Fibroblast of skin of back (primary cell): Measurements from ENCODE around the gene HNRNPC.
"Not testable (repeated sequence)": the region's sequence is repeated elsewhere in the genome, so short reads cannot be mapped to it uniquely, and the experiment has no call there.

Experiments used
- DNase-seq: peaks from one replicate; pipeline ENCODE4 v3.0.0-alpha.2; 2013

HNRNPC gene

DNA sequence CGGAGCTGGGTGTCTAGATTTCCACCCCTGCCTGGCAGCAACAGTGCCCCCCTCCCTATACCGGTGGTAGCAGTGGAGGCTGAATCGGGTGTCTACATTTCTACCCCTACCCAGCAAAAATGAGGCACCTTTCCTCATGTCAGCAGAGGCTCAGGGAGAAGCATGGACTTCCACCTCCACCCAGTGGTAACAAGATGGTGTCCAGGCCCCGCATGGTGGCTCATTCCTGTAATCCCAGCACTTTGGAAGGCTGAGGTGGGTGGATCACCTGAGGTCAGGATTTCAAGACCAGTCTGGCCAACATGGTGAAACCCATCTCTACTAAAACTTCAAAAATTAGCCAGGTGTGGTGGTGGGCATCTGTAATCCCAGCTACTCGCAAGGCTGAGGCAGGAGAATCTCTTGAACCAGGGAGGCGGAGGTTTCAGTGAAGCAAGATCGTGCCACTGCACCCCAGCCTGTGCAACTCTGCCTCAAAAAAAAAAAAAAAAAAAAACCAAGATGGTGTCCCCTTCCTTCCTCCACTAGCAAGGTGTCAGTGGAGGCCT, 77.9 kb downstream of the HNRNPC start:
- DNase-seq = no peak

DNA sequence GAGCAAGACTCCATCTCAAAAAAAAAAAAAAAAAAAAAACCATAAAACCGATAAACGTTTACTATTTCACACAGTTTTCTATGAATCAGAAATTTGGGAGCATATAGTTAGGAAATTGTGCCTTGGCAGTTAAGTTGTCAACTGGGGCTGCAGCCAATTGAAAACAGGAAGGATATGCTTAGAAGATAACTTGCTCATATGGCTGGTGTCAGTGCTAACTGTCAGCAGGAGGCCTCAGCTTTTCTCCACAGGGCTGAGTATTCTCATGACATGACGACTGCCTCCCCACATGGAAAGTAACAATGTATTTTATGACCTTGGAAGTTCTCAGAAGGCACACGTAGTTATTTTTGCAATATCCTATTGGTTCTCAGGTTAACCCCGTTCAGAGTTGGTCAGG, 83.8 kb downstream of the HNRNPC start:
- no peak for DNase-seq

DNA sequence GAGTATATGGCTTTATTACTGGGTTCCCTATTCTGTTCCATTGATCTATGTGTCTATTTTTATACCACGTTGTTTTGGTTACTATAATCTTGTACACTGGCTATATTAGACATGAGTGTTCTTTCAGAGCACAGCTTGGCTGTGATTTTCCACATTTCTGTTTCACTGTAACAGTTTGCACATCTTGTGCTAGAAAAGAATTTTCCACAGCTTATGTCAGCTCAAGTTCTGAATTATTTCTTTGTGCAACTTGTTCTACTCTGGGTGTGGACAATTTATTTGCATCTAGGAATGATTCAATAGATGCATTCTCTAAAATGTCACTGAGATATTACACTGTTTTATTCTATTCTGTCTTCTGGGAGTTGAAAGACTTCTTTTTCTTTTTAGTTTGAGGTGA, 85.0 kb downstream of the HNRNPC start:
- DNase-seq = no peak

DNA sequence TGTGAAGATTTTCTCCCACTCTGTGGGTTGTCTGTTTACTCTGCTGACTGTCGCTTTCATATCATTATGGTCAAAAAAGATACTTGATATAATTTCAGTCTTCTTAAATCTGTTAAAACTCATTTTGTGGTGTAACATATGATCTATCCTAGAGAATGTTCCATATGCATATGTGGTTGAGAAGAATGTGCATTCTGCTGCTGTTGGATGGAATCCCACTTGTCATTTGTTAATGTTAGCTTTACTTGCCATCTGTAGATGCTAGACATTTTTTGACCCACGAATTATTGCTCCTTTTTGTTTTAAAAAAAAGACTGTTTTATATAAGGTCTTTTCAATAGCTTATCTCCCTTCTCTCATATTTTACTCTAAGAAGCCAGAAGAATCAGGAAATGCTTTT, 87.1 kb downstream of the HNRNPC start:
- no peak for DNase-seq

DNA sequence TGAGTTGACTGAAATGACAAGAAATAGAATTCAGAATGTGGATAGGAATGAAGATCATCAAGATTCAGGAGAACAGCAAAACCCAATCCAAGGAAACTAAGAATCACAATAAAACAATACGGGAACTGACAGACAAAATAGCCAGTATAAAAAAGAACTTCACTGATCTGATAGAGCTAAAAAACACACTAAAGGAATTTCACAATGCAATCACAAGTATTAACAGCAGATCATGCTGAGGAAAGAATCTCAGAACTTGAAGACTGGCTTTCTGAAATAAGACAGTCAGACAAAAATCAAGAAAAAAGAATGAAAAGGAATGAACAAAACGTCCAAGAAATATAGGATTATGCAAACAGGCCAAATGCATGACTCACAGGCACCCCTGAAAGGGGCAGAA, 98.1 kb downstream of the HNRNPC start:
- no peak for DNase-seq

DNA sequence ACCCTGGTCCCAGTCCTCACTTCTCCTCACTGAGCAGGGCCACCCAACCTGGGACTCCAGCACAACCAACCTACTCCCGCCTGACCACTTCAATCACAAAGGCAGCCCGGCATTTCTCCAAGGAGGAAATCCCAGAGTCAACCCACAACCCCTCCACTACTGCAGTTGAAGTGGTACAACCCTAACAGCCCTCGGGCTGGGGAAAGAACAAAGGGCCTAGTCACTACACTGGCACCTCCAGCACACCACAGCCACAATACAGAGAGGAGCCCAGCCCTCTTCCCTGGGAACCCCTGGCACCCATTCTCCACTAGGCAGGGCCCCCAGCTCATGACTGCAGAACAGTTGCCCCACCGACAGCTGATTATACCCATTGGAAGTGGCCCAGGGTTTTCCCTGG, 99.7 kb downstream of the HNRNPC start:
- DNase-seq = no peak

DNA sequence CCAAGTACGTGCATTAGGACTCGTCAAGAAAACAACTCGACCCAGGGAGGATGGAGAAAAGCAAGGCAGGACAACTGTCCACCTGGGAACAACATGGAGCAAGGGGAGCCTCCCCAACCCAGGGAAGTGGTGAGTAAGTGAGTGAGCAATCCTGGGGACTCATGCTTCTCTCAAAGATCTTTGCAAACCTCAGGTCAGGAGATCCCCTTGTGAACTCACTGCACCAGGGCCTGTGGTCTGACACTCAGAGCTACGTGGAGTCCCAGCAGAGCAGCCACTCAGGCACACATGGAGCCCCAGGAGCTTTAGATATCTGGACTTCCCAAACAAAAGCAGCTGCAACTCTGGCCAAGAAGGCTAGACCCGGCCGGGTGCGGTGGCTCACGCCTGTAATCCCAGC, 101.2 kb downstream of the HNRNPC start:
- DNase-seq = no peak

DNA sequence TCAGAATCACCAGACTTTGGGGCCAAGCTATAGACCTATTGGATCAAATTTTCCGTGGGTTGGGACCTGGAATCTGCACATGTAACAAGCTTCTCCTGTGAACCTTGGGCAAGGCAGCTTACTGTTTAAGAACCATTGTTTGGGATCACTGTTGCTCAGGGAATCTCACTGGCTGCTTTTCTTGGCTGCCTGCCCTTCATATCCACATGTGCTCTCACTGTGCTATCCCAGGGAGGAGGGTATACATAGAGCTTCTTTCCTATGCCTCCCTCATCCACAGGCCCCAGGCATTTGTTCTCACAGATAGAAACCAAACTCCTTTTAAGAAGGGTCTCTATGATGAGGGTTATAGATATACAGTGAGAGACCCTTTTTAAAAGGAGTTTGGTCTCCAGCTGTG, 103.6 kb downstream of the HNRNPC start:
- DNase-seq = not testable (repeated sequence)

DNA sequence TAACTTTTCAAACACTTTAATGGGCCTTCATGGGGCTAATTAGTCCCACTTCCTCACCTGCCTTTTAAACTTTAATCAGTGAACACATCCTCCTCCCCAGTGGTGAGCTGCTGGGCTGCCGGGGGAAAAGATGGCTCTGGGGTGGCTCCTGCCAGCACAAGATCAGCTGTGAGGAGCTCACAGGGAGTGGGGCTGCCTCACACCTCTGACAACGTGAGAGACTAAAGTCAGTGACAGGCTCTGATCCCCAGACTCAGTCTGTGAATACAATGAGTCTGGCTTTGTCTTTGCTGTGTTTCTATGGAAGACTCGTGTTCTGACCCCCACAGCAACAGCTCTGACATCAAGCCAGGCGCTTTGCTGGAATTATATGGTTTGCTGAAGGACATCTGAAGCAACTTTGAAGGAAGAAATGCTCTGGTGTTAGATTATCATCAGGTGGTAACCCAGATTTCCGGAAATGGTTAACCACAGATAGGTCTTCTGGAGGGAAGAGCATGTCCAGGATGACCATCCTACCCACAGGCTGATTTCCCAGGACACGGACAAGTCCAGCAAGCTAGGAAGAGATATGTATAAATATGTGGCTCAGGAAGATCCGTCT, 104.1 kb downstream of the HNRNPC start:
- not testable (repeated sequence) for DNase-seq

DNA sequence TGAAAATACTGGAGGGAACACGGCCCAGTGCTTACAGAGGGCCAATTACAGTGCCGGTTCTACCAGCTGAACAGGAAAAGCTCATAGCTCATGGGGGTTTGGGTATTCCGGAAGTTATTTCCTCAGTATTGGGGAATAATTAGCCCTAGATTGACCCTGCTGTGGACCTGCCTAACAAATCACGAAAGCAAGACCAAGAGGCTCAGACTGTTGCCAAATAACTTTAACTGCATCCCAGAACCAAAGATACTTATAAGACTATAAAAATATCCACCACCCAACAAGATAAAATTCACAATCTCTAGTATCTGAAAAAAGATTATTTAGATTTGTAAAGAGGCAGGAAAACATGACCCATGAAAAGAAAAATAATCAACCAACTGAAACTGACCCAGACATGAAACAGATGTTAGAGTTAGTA, 105.4 kb downstream of the HNRNPC start:
- DNase-seq = no peak

DNA sequence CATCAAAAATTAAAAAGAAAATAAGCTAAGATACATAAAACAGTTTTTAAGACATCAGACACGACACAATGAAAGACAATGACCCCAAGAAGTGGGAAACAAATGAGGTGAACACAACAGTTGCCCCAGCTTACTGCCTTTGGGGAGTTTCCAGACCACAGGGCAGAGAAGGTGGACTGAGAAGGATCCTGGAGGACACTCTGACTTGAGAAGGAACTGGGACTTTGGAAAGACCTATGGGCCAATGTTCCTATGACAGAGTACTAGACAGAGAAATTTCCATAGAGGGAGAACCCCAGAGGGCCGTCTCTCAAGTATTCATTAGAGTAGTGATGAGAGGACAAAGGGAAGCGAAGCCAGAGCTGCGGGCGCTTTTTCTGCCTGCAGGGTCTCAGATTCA, 107.2 kb downstream of the HNRNPC start:
- no peak for DNase-seq

DNA sequence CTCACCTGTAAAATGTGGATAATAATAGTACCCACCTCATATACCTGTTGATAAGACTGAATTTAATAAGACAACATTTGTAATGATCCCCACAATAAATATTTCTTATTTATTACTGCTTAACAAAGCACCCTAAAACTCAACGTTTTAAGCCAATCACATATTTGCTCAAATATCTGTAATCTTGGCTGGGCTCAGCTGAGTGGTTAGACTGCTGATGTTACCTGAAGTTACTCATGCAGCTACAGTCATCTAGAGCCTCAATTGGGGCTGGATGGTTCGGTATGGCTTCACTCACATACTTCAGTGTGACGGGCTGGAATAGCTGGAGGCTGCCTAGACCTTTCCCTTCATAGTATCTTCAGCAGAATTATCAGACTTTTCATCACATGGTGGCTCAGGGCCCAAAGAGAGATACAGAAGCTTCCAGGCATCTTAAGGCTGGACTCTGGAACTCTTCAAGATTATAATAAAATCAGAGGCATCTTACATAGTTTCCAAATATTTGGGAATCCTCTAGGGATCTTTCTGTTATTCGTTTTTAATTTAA, 109.1 kb downstream of the HNRNPC start:
- no peak for DNase-seq
